ES-I3 (cell line): Measurements from ENCODE around the gene SMIM14.
A peak's percentile ranks its signal among the peaks of the same experiment; 100 is the strongest.
"Not testable (repeated sequence)": the region's sequence is repeated elsewhere in the genome, so short reads cannot be mapped to it uniquely, and the experiment has no call there.

Experiments
- H3K36me3 ChIP-seq: 2 replicates; pipeline ENCODE4 v1.6.1; 2013; ENCODE audit warnings: mild to moderate bottlenecking, low read length, control low read depth, moderate library complexity; ENCODE audit not compliant: insufficient read depth
- H3K4me1 ChIP-seq: 2 replicates; pipeline ENCODE4 v1.6.1; 2013; ENCODE audit warnings: mild to moderate bottlenecking, control low read depth, low read length; ENCODE audit not compliant: insufficient read depth
- H3K9ac ChIP-seq: 2 replicates; pipeline ENCODE4 v1.6.1; 2013; ENCODE audit warnings: low read depth, mild to moderate bottlenecking, low read length, moderate library complexity
- H3K9me3 ChIP-seq: 2 replicates; pipeline ENCODE4 v1.6.1; 2013; ENCODE audit warnings: mild to moderate bottlenecking, low read length, moderate library complexity; ENCODE audit not compliant: control insufficient read depth, insufficient read depth

Gene SMIM14

GRCh38 chr4:39544580-39545315, 93.9 kb downstream of the SMIM14 start:
- no peak overlapping the region for H3K9ac ChIP-seq
- no peaks in the 10 kb centered on the region for H3K4me1 ChIP-seq
- H3K9me3 ChIP-seq: no peaks in the 10 kb centered on the region
- H3K36me3 ChIP-seq: no peaks in the 10 kb centered on the region

- H3K36me3 ChIP-seq, H3K4me1 ChIP-seq, H3K9me3 ChIP-seq, H3K9ac ChIP-seq: not testable (repeated sequence)
Observed at GRCh38 chr4:39544080-39544479, 94.6 kb downstream of the SMIM14 start.

- Histone ChIP-seq H3K9ac (no peak overlapping the region), H3K4me1 (no peaks in the 10 kb centered on the region), H3K9me3 (no peaks in the 10 kb centered on the region), H3K36me3 (no peaks in the 10 kb centered on the region)
Observed at GRCh38 chr4:39543034-39543433, 95.6 kb downstream of the SMIM14 start.

- Histone ChIP-seq H3K9ac (no peak overlapping the region), H3K4me1 (no peaks in the 10 kb centered on the region)
Observed at GRCh38 chr4:39542611-39543012, 96.1 kb downstream of the SMIM14 start.

GRCh38 chr4:39541987-39542610, 96.6 kb downstream of the SMIM14 start:
- no peaks in the 10 kb centered on the region for H3K36me3 ChIP-seq
- no peak overlapping the region for H3K9ac ChIP-seq
- no peaks in the 10 kb centered on the region for H3K4me1 ChIP-seq
- no peaks in the 10 kb centered on the region for H3K9me3 ChIP-seq

More at GRCh38 chr4:39542611-39543012, 96.1 kb downstream of the SMIM14 start:
- H3K36me3 ChIP-seq: no peaks in the 10 kb centered on the region
- H3K9me3 ChIP-seq: no peaks in the 10 kb centered on the region

GRCh38 chr4:39539089-39539611, 99.5 kb downstream of the SMIM14 start:
- no peaks in the 10 kb centered on the region for H3K9me3 ChIP-seq
- H3K4me1 ChIP-seq: no peaks in the 10 kb centered on the region
- no peaks in the 10 kb centered on the region for H3K36me3 ChIP-seq
- H3K9ac ChIP-seq: no peak overlapping the region

- H3K36me3 ChIP-seq: peaks cover 9% of the 10 kb centered on the region; the same call in 1 of the 2 replicates
Observed at GRCh38 chr4:39533541-39533940, 105.1 kb downstream of the SMIM14 start.

GRCh38 chr4:39532237-39532636, 106.4 kb downstream of the SMIM14 start:
- not testable (repeated sequence) for H3K4me1 ChIP-seq, H3K9ac ChIP-seq, H3K36me3 ChIP-seq
- H3K9me3 ChIP-seq: peaks cover 31% of the 10 kb centered on the region

More at GRCh38 chr4:39533541-39533940, 105.1 kb downstream of the SMIM14 start:
- no peak overlapping the region for H3K9ac ChIP-seq
- no peaks in the 10 kb centered on the region for H3K4me1 ChIP-seq
- peaks cover 31% of the 10 kb centered on the region for H3K9me3 ChIP-seq

- Histone ChIP-seq H3K9me3 (peaks cover 31% of the 10 kb centered on the region), H3K36me3 (peaks cover 9% of the 10 kb centered on the region; the same call in 1 of the 2 replicates), H3K9ac (no peak overlapping the region), H3K4me1 (no peaks in the 10 kb centered on the region)
Observed at GRCh38 chr4:39530682-39531081, 108.0 kb downstream of the SMIM14 start.

- no peaks in the 10 kb centered on the region for H3K4me1 ChIP-seq
- no peak overlapping the region for H3K9ac ChIP-seq
- peaks cover 31% of the 10 kb centered on the region for H3K9me3 ChIP-seq
- H3K36me3 ChIP-seq: peaks cover 9% of the 10 kb centered on the region; the same call in 1 of the 2 replicates
Observed at GRCh38 chr4:39529534-39529933, 109.1 kb downstream of the SMIM14 start.

GRCh38 chr4:39528061-39528465, 110.6 kb downstream of the SMIM14 start:
- peaks cover 26% of the 10 kb centered on the region for H3K9me3 ChIP-seq
- H3K4me1 ChIP-seq: peaks cover 2% of the 10 kb centered on the region; the same call in 1 of the 2 replicates
- peaks cover 9% of the 10 kb centered on the region; the same call in 1 of the 2 replicates for H3K36me3 ChIP-seq
- peak overlapping the region; percentile 90 for H3K9ac ChIP-seq

GRCh38 chr4:39527296-39528060, 111.2 kb downstream of the SMIM14 start, which contains the start of gene UGDH:
Gene UGDH (minus strand): TSS chr4:39527439. CDS start chr4:39521512, 5,927 bp downstream.
- H3K9ac ChIP-seq: peak within 1 kb of the TSS; percentile 90
- H3K36me3 ChIP-seq: peaks cover 9% of the 10 kb centered on the region; the same call in 1 of the 2 replicates
- H3K4me1 ChIP-seq: peaks cover 2% of the 10 kb centered on the region; the same call in 1 of the 2 replicates
- peaks cover 21% of the 10 kb centered on the region for H3K9me3 ChIP-seq

GRCh38 chr4:39526765-39527295, 111.8 kb downstream of the SMIM14 start:
- H3K9me3 ChIP-seq: peaks cover 17% of the 10 kb centered on the region
- peak overlapping the region; percentile 90 for H3K9ac ChIP-seq
- peaks cover 2% of the 10 kb centered on the region; the same call in 1 of the 2 replicates for H3K4me1 ChIP-seq
- H3K36me3 ChIP-seq: peaks cover 9% of the 10 kb centered on the region; the same call in 1 of the 2 replicates
